Activated T-cell treated with anti-CD3 and anti-CD28 coated beads for 24 hours (primary cell): ENCODE results near the gene SHOX.
"Not testable (repeated sequence)": the region's sequence is repeated elsewhere in the genome, so short reads cannot be mapped to it uniquely, and the experiment has no call there.

ENCODE experiments used
- DNase-seq: peaks from one replicate; pipeline ENCODE4 v3.0.0-alpha.2; 2020; ENCODE audit warnings: low read depth

The SHOX gene

DNA sequence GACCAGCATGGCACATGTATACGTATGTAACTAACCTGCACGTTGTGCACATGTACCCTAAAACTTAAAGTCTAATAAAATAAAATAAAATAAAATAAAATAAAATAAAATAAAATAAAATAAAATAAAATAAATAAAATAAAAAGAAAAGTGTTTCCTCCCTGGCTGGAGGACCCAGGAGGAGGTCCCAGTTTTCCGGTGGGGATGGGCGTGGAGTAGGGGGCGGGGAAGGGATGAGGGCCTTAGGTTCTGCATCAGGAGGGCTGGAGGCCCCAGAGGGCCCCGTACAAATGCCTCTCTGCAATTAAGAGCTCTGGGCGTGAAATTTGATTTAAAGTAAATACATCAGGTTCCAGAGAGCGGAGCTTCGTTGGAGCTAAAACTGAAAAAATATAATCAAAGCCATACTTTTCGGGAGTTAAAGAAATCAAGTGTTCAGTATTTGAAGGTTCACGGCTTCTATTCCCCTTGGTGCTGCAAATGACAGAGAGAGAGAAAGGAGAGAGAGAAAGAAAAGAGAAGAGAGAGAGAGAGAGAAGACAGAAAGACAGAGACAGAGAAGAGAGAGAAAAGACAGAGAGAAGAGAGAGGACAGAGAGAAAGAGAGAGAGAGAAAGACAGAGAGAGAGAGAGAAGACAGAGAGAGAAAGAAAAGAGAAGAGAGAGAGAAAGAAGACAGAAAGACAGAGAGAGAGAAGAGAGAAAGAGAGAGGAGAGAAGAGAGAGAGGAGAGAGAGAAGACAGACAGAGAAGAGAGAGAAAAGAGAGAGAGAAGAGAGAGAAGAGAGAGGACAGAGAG lies 8.7 kb upstream of the SHOX start:
- DNase-seq: no peak

- not testable (repeated sequence) for DNase-seq
Measured at GRCh38 chrX:622802-623201, 7.8 kb upstream of the SHOX start.

GRCh38 chrX:623268-623598 lies 7.4 kb upstream of the SHOX start:
- DNase-seq: no peak

DNA sequence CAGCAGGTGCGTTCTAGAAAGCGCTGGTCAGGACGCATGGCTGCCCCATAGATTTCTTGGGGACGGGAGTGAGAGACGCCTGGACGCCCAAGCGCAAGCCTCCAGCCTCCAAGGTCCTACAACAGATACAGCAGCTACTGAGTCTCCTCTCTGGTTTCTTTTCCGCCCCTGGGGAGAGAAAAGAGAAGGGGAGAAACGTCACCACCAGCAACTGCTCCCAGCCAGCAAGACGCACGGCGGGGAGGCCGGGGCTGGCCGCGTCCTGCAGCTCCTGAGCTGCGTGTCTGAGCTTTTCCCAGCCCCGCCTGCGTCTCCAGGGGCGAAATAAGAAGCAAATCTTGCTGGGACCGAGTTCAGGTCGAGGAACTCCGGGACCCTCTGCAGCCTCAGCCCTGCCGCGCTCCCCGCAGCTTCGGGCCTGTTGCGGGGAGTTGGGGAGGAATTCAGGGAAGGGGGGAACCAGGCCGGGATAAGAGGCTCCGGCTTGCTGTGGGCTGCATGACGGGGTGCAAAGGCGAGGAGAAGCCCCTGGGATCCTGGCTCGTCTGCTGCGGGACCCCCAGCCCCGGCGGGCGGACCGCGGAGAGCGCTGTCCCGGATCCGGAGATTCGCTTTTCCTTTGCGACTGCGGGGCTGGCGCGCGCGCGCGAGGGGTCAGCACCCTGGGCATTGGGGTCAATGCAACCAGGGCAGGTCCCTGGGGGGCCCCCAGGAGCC lies 6.8 kb upstream of the SHOX start:
- DNase-seq: no peak

- no peak for DNase-seq
Measured at GRCh38 chrX:625137-625691, 5.4 kb upstream of the SHOX start.

- DNase-seq: not testable (repeated sequence)
Measured at GRCh38 chrX:626047-626446, 4.5 kb upstream of the SHOX start.

DNA sequence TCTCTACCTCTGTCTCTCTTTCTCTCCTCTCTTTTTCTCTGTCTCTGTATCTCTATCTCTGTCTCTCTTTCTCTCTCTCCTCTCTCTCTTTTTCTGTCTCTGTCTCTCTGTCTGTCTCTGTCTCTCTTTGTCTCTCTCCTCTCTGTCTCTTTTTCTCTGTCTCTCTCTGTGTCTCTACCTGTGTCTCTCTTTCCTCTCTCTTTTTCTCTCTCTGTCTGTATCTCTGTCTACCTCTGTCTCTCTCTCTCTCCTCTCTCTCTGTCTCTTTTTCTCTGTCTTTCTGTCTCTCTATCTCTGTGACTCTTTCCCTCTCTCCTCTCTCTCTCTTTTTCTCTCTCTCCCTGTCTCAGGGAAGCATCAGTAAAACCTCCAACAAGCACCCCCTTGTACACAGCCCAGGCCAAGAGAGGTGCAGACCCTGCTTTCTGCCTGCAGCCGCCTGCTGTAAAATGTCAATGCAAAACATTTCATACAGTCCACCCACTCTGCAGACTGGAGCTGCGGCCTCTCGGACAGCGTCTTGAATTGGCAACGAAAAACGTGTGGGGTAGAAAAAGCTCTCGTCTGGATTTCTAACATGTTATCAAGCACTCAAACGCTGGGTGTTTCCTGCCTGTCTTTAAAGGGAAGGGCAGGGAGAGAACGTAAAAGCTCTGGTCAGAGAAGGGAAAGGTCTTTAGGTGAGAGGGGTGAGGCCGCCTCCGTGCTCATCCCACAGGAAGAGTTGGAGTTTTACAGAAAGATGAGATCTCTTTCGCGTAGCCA lies 3.7 kb upstream of the SHOX start:
- no peak for DNase-seq

DNA sequence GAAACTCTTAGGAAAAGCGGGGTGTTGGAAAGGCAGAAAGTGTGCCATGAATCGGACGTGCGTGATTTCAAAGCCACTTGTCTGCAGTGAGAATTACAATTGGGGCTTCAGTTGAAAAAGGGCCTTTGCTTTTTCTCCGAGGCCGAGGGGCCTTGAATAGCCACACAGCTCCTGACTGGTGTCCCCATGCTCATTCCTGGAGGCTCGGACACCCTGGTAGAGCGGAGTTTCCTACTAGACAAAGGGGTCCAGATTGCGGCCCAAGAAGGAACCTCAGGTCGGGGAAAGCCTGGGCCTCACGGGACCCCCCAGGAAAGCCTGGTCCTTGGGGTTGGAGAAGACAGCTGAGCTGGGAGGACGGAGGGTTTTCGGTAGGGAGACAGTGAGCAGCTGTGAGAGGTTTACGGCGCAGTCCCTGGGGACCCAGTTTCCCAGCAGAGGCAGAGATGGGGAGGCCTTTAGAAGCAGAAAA lies 3.0 kb upstream of the SHOX start:
- no peak for DNase-seq

GRCh38 chrX:627995-628394 lies 2.6 kb upstream of the SHOX start:
- no peak for DNase-seq

DNA sequence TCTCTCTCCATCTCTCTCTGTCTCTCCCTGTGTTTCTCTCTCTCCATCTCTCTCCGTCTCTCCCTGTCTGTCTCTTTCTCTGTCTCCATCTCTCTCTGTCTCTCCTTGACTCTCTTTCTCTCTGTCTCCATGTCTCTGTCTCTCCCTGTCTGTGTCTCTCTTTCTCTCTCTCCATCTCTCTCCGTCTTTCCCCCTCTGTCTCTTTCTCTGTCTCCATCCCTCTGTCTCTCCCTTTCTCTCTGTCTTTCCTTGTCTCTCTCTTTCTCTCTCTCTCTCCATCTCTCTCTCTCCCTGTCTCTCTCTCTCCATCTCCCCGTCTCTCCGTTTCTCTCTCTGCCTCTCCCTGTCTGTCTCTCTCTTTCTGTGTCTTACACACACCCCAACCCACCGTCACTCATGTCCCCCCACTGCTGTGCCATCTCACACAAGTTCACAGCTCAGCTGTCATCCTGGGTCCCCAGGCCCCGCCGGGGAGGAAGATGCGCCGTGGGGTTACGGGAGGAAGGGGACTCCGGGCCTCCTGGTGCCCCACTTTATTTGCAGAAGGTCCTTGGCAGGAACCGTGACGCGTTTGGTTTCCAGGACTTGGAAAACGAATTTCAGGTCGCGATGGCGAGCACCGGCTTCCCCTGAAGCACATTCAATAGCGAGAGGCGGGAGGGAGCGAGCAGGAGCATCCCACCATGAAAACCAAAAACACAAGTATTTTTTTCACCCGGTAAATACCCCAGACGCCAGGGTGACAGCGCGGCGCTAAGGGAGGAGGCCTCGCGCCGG lies 1.2 kb upstream of the SHOX start:
- DNase-seq: no peak

DNA sequence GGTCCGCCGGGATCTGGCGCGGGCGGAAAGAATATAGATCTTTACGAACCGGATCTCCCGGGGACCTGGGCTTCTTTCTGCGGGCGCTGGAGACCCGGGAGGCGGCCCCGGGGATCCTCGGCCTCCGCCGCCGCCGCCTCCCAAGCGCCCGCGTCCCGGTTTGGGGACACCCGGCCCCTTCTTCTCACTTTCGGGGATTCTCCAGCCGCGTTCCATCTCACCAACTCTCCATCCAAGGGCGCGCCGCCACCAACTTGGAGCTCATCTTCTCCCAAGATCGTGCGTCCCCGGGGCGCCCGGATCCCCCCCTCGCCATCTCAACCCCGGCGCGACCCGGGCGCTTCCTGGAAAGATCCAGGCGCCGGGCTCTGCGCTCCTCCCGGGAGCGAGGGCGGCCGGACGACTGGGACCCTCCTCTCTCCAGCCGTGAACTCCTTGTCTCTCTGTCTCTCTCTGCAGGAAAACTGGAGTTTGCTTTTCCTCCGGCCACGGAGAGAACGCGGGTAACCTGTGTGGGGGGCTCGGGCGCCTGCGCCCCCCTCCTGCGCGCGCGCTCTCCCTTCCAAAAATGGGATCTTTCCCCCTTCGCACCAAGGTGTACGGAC lies 482 bp upstream of the SHOX start:
- no peak for DNase-seq

DNA sequence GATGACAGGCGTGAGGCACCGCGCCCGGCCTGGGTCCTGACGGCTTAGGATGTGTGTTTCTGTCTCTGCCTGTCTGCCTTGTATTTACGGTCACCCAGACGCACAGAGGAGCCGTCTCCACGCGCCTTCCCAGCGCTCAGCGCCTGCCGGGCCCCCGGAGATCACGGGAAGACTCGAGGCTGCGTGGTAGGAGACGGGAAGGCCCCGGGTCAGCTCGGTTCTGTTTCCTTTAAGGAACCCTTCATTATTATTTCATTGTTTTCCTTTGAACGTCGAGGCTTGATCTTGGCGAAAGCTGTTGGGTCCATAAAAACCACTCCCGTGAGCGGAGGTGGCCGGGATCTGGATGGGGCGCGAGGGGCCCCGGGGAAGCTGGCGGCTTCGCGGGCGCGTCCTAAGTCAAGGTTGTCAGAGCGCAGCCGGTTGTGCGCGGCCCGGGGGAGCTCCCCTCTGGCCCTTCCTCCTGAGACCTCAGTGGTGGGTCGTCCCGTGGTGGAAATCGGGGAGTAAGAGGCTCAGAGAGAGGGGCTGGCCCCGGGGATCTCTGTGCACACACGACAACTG lies 1.3 kb downstream of the SHOX start:
- DNase-seq: no peak

- no peak for DNase-seq
Measured at GRCh38 chrX:632366-633042, 1.9 kb downstream of the SHOX start.

DNA sequence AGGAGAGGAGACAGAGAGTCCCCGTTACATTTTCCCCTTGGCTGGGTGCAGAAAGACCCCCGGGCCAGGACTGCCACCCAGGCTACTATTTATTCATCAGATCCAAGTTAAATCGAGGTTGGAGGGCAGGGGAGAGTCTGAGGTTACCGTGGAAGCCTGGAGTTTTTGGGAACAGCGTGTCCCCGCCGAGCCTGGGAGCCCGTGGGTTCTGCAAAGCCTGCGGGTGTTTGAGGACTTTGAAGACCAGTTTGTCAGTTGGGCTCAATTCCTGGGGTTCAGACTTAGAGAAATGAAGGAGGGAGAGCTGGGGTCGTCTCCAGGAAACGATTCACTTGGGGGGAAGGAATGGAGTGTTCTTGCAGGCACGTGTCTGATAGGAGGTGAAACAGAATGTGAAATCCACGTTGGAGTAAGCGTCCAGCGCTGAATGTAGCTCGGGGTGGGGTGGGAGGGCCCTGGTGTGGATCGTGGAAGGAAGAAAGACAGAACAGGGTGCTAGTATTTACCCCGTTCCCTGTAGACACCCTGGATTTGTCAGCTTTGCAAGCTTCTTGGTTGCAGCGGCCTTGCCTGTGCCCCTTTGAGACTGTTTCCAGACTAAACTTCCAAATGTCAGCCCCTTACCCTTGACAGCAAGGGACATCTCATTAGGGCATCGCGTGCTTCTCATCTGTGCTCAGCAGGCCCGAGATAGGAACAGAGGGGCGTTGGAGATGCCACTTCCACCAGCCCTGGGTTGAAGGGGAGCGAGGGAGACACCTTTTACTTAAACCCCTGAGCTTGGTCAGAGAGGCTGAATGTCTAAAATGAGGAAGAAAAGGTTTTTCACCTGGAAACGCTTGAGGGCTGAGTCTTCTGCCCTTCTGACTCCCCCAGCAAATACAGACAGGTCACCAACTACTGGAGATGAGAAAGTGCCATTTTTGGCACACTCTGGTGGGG lies 2.7 kb downstream of the SHOX start:
- DNase-seq: no peak

DNA sequence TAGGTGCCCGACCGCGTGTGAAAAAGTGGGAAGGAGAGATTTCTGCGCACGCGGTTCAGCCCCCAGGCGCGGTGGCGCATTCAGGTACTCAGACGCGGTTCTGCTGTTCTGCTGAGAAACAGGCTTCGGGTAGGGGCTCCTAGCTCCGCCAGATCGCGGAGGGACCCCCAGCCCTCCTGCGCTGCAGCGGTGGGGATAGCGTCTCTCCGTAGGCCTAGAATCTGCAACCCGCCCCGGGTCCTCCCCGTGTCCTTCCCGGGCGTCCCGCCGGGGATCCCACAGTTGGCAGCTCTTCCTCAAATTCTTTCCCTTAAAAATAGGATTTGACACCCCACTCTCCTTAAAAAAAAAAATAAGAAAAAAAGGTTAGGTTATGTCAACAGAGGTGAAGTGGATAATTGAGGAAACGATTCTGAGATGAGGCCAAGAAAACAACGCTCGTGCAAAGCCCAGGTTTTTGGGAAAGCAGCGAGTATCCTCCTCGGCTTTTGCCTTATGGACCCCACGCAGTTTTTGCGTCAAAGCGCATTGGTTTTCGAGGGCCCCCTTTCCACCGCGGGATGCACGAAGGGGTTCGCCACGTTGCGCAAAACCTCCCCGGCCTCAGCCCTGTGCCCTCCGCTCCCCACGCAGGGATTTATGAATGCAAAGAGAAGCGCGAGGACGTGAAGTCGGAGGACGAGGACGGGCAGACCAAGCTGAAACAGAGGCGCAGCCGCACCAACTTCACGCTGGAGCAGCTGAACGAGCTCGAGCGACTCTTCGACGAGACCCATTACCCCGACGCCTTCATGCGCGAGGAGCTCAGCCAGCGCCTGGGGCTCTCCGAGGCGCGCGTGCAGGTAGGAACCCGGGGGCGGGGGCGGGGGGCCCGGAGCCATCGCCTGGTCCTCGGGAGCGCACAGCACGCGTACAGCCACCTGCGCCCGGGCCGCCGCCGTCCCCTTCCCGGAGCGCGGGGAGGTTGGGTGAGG lies 3.7 kb downstream of the SHOX start:
- DNase-seq: no peak

- DNase-seq: no peak
Measured at GRCh38 chrX:635428-636090, 5.0 kb downstream of the SHOX start.

DNA sequence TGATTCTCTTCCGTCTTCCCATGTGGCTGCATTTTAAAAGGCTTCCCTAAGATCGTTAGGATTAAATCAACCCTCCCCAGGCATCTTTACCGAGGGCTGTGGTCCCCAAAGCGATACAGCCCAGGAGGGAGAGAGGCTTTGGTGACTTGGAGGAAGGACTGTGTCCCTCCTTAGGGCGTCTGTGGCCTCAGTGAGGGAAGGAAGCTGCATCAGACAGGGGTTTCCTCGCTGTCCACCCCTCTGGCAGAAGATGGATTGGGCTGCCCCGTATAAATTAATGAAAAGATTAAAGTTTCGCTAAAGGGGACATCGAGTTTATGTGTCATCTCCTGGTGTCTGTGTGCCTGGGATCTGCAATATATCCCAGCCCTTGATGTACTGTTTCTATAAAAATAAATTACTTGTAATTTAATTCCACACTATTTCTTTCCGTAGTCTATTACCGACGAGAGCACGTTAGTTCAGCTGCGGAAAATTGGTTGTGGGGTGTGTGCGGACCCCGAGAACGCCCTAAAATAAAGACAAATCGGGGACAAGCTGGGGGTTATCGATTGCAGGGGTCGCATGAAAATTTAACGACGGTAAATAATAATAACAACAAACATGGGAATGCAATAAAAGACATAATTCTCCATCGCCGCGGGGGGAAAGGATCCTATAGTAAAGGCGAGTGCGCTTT lies 6.5 kb downstream of the SHOX start:
- DNase-seq: no peak
